GM12892 (cell line): ENCODE data around the gene SMIM10.

Experiments used
- POLR2A ChIP-seq: IDR thresholded peaks from 2 replicates; pipeline ENCODE4 v1.6.1; 2011; ENCODE audit warnings: low read depth, low read length, control low read depth
- POLR2AphosphoS5 ChIP-seq: IDR thresholded peaks from 2 replicates; pipeline ENCODE4 v1.6.1; 2011; ENCODE audit warnings: low read depth, low read length, control low read depth

DNA sequence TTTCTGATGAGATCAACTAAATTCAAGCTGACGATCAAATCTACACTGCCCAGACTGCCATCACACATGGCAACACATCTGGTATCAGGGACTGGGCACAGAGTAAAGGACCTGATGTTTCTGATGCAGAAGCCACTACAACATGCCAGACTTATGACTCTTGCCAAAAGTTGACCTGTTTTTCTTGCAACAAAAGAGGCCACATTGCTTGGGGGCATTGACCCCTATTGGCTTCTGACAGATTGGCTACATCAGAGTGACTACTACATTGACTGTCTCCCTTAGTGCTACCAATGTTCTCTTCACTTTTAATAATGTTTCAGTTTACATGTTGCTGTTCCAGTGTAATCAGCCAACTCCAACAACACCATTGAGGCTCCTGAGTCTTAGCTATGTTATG is 15.3 kb upstream of the SMIM10 start:
- TF ChIP-seq POLR2AphosphoS5 (no peak), POLR2A (no peak)
